T-helper 22 cell (primary cell): ENCODE measurements around the gene COL4A1.

Experiments used
- DNase-seq: peaks from one replicate; pipeline ENCODE4 v3.0.0-alpha.2; 2020; ENCODE audit warnings: low read depth

Gene COL4A1

DNA sequence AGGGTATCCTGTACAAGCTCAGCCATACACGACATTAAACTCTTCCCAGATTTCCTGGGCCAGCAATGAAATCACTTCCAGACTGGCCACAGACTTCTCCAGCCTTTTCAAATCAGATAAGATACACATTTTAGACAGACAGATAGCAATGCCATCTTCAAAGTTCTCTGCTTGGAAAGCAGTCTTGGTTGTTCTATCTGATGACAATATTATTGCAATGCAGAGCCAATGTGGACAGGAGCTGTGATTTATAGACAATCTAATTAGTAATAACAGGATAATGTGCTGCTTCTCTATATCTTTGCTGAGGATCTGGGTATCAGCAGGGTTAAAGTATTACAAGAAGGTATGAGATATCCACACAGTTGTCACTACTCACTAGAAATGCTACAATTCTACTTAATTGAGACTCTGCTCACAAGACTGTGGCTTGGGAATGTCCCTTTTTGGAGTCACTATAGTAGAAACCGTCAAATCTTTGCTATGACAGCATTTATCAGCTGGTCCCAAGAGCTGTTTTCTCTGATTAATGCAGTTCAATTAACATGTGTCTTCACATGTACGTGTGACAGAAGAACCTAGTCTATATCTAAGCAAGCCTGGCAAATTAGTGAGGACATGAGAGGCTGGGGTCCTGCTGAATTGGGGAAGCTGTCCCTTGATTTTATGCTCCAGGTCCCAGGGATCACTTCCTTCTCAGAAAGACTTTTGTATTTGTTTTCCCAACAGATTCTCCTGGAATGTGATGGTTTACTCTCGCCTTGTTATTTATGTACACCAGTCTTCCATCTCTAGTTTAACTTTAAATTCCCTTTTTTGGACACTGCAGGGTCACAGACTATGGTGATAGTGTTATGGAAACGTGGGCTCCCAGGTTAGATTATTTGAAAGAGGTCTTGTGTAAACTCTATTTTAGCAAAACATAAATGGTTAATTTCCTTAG lies 68.8 kb downstream of the COL4A1 start:
- no peak for DNase-seq

DNA sequence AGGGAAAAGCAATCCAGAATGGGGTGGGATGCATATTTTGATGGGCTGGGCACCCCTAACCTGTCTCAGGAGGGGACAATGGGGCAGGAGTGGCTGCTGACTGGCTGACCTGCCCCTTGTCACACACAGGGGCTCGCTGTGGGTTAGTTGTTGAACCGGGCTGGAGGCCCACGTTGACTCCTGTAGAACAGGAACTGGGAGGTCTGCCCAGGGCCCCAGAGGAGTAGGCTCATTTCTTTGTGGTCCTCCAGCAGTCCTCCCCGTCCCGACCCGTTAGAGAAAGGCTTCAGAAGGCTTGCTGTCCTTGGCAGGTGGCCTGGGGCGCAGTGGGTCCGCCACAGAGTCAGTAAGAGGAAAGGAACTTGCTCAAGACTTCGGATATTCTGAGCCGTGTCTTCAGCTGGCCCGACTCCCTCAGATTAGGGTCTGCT lies 70.1 kb downstream of the COL4A1 start:
- no peak for DNase-seq

DNA sequence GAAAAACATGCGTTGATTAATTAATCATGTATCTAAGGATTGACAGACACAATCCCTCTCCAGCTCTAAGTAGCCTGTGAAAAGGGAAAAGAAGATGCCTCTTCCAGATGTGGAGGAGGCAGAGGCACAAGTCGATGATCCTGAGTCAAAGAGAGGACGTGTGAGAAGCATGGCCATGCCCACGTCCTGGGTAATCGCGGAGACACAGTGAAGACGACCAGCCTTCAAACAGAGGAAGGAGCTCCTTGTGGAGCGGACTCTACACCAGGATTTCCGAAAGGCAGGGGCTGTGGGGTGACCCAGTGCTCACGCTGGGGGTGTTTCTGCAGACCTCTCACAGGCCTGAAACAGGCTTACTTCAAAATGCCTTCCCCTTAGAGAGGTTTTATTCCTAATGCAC lies 70.5 kb downstream of the COL4A1 start:
- no peak for DNase-seq

DNA sequence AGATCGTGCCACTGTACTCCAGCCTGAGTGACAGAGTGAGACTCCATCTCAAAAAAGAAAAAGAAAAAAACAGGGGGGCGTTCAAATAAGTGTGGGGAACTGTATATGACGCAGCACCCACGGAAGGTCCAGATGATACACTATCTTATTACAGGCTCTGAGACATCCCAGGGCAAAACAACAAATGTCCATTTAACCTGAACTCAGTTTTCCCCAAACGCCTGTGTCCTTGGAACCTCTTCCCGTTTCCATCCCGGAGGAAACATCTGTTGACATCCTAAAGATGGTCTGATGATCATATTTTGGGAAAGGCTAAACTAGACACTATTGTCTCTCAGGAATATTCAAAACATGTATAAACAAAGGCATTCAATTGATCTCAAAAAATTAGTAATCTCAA lies 72.4 kb downstream of the COL4A1 start:
- DNase-seq = no peak

DNA sequence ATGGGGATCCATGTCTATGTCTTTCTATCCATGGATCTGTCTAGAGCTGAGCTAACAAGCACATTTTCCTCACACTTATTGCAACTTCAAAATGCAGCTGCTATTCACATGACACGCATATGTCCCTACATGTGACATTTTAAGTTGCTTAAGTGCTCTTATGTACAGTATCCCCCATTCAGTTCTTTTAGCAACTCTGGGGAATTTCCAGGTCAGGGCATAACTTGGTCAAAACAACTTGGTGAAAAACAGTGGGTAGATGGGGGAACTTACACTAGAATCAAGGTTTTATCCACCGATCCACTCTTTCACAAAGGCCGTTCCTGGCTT lies 73.0 kb downstream of the COL4A1 start:
- no peak for DNase-seq

DNA sequence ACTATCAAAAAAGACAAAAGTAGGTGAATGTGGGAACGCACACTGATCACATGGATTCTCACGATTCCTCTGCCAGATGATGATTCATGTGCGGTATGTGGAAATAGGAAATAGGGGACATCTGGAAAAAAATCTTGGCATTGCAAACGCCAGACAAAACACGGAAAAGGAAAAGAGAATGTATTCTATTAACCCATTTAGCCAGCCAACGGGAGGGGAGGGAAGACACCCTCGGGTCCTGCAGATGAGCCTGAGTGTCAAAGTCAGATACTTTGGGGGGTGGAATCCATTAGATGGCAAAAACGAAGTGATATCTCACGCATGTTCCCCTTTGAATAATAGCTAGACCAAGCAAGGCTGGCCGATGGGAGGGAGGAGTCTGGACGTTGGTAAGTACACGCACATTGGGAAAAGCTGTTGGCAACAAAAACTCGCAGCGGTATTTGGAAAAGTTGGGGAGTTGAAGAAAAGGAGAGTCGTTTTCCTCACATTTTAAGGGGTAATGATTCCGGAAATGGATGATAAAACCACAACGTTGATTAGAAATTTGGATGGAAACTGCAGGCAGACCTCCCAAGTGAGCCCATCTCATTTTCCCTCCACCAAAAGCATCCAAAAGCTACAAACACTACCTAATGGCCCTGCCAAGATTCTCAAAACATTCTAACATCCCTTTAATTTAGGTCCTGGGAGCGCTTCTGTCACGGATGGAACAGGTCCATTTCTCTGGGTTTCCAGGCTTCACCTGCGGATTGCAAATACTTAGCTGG lies 73.6 kb downstream of the COL4A1 start:
- no peak for DNase-seq

DNA sequence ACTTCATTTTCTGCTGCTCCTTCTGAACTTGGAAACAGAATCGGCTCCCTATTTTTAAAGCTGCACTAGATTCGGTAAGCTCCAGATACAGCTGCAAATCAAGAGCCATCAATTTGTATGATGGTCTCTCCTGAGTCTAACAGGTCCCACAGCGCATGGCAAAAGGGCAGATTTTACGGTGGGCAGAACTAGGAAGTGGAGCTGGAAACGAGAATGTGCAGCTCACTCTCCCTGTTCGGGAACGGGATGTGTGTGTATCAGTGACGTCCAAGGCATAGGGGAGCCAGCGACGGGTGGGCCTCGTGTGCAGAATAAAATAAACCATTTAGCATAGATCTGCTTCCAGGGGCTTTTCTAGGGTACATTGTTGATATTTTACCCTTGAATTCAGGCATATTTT lies 74.2 kb downstream of the COL4A1 start:
- DNase-seq = no peak

DNA sequence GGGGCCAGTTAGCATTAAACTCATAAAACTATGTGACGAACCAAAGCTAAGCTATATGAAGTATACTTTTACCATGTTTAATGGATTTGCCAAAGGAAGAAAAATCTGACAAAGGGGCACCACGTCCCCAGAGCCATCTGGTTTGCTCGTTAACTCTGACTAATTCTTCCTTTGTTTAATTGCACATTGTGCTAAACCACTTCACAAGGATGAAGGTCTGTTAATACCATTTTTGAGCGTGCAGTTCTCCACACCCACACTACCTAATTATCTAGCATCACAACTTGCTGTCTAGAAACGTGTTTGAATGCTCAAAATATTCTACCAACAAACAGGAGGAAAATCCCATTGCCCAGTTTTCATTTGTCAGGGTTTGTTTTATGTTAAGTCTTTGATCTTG lies 74.8 kb downstream of the COL4A1 start:
- no peak for DNase-seq

DNA sequence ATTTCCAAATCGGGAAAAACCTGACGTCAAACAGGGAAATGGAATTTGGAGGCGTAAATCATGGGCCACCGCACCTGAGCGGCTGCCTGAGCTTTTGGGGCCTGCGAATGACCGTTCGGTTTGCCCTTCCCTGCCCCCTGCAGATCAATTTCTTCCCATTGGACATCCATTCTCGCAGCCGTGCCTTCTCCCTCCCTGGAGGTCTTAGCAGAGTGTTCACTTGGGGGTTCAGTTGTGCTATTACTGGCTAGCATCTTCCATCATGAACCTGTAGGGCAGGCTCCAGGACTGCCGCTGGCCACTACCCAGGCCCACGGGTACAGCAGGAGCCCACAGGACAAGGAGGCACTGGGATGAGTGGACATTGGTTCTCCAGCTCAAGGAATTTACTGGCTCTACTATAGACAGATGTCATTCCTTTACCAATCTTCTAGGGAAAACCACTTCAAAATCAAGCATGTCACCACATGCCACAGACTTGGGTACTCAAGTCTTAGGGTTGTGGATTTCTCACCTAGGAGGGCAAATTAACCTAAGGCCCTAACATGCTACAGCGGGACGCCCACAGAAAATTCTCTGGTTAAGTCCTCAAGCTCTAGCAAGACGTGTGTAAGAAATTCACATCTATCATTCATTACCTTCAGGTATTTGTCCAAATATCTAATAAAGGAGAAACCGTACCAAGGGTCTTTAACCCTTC lies 75.5 kb downstream of the COL4A1 start:
- no peak for DNase-seq

DNA sequence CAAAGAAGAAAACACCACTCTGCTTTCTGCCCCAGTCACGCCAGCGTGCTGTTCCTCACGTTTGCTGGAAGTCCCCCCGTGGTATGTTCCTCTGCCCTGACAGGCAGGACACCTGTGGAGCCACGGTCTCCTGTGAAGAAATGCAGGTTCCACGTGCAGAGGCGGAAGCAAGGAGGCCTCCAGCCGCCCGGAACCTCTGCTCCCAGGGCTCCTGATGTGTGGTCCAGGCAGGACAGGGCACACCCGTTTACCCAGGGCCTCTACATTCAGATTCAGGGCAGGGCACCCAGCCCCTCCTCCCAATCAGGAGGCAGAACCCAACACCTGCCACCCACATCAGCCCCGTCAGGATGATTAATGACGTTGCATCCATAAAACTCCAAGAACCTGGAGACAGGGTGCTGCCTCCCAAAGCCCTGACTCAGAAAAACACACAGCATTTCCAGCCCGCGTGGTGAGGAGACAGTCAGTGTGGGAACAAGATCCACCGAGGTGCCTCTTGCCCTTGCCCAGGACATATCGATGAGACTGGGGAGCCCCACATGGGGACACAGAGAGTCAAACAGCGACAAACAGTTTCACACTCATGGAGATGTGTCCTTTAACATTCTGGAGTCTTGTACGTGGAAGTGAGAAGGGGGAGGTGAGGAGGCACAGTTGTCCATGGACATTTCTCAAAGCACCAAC lies 76.2 kb downstream of the COL4A1 start:
- no peak for DNase-seq

DNA sequence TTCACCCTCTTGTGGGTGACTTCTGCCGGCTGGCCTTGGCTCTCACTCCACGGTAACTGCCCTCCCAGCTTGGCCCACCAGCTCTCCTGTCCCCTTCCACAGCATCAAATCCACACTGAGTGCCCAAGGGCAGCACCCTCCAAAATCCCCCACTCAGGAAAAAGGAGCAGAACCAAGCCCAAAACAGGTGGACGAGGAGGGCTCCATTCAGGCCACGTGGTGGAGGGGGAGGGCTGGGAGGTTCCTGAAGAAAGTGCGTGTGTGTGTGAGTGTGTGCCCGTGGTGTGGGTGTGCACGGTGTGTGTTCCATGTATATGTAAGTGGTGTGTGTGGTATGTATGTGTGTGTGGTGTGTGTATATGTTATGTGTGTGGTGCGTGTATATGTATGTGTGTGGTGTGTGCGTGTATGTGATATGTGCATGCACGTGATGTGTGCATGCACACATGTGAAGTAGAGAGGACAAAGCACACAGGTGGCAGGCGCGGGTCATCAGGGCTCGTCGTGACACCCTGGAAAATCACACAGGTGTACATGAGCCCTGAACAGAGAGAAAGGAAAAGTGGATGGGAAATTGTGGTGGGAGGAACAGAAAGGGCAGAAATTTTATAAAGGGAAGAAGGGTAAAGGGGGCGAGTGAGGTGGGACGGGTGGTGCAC lies 76.9 kb downstream of the COL4A1 start:
- no peak for DNase-seq

DNA sequence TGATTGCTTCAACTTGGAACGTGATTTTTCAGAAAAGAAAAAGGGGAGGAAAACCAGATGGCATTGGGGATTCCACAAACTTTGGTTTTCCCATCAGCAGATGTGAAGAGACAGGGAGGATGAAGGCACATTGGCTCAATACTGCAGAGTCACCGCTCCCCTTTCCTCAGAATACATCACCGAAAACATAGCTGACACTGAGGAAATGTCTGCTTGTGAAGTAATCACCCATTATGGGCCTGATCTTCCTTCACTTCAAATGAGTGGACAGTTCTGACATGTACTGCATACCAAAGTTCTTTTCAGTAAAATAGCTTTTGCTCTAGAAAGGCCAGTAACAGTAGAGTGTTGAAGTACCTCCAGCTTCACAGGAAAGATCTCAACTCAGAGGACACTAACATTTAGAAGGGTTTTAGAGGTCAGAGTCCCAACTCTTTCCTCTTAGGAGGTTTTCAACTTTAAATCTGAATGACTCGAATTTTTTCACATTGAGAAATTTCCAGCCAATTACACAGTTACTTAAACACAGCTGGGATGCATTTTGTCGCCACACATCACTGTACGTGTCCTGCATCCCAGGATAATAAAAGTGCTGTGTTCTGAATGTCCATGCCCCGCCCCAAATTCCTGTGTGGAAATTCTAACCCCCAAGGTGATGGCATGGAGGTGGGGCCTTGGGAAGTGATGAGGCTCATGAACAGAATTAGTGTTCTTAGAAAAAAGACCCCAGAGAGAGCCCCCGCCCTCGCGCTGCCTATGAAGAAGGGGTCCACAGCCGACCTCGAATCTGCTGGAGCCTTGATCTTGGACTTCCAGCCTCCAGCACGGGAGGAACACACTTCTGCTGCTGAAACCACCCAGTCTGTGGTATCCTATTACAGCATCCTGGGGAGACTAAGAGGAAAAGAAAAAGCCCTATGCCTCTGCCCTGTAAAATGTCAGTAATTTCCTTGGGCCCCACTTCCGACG lies 77.7 kb downstream of the COL4A1 start:
- no peak for DNase-seq

DNA sequence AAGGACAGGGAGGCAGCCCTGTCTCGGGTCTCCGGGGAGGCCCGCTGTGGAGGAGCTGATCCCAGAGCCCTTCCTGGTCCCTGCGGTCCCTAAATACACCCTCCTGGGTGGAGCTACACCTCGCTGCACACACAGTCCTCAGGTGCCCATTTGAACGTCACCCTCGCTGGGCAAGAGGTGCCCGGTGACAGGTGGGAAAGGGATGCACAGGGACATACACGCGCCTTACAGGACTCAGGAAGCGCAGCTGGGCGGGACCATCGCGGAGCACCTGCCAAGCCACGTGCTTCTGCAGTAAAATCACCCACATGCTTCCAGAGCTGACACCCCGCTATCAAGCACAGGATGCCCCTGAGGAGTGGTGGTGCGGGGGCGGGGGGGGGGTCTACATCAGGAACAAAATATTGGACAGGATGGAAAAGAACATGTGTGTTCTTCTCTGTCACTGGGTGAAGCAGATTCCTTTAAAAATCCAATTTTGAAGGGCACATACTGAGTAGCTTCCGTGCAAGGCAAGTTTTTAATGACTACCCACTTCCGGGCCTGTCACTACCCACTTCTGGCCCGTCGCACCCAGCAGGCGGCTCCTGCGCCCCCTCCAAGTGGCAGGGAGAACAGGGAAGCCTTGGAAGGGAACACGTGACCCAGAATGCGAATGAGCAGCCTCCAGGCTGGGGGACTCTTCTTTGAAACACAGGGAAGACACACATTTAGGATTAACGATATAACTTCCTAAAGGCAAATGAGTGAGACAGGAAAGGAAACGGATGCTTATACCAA lies 78.9 kb downstream of the COL4A1 start:
- no peak for DNase-seq

DNA sequence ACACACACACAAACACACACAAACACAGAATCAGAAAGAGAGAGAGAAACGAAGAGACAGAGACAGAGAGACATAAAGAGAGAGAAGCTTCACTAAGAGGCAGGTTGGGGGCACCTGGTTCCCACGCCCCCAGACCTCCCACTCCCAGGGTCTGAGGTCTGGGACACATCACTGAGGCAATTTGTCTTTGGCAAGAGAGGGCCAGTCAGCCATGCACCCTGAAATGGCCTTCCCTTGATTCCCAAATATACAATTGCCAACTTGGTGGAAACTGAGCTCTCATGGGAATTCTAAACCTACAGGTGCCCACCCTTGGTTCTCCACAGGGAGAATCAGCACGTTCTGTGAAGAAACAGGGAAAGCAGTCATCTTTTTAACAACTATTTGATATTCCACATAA lies 79.5 kb downstream of the COL4A1 start:
- DNase-seq = no peak

DNA sequence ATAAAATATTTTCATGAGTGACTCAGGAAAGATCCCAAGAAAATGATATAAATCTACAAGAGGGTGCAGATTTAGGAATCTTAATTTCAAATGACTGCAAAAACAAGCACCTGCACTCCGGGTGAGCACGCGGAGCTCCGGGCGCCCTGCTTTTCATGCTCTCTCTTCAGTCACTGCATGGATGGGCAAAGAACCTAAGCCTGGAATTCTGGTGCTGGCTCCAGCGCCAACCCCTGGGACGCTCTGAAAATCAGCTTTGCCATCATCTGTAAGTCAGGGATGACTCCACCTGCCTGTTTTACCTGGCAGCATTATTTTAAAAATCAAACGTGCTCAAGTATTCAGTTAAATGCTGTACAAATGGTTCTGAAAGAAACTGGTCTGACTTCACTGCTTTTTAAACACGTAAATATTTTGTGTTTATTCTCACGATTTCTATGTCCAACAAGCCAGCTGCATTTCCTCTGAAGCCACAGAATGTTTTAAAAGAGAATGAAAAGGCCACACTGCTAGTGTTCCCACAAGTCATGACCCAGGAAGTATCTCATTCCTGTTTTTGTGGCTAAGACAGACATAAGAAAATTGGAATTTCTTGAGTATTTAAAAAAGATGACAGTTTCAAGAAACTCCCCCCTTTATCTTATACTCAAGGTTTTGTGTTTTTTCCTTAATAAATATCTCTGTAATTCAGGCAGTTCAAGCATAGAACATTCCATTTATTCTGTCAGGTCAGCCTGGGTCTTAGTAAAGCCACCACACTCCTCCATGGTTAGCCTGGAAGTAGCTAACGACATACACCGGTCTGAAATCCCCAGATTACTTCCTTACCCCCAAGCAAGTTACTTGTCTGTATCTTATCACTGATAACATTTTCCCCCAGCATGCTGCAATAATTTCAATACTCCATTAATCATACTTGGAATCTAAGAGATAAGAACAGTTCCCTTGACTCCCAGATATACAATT lies 81.1 kb downstream of the COL4A1 start:
- DNase-seq = no peak

DNA sequence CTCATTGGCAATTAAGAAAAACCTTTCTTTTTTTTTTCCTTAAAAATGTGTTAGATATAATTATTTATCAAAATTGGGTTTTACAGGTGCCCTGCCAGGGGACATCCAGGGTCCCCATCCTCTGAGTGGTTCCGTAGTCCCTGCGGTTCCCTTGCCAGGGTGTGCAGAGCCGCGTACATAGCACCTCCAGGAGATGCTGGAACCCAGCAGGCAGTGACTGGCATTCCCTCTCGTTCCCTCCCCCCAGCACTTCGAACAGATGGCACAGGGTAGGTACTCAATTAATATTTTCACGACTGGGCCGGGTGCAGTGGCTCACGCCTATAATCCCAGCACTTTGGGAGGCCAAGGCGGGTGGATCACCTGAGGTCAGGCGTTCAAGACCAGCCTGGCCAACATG lies 82.0 kb downstream of the COL4A1 start:
- DNase-seq = no peak

DNA sequence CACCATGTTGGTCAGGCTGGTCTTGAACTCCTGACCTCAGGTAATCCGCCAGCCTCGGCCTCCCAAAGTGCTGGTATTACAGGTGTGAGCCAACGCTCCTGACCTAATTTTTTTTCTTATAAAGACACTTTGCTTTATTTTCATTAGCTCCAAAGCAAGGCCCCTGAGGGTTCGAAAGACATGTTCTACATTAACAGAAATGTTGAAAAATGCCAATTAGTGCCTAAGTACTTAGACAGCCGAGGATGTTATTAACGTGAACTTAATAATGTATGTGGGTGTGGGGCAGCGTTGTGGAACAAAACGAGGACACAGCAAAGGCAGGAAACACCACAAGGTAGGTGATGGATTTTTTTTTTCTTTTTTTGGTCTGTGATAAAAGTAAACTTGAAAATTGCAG lies 82.4 kb downstream of the COL4A1 start:
- no peak for DNase-seq

DNA sequence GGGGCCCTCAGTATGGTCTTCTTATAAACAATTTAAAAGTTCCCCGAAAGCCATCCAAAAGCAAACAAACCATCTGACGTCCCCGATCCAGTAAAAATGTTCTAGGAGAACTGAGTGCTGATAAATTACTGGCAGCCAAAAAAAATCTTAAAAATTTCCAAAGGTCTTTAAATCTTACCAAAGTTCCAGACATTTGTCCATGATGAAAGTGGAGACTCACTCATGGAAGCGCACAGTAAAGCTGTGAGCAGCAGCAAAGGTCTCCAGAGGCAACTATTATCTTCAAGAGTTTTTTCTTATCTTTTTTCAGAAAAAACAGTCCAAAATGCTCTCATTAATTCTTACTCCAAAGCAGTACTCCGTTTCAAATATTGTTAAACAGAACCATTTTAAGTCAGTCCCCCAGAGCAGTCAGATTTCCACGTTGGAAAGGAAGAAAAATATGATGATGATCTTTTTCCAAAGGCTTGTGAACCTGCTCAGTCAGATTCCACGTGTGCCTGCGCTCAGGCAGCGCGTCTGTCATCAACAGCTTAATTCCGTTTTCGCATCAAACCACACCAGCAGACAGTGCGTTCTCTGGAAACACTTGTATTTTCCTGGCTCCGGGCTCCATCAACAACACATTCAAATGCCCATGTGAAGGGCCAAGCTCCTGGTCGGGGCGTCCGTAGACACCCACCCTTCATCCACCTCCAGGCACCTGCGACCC lies 85.4 kb downstream of the COL4A1 start:
- DNase-seq = no peak
